ENCODE results near the gene GALNT2.

Gene GALNT2

GRCh38 chr1:230109066-230109465 is 42.0 kb downstream of the GALNT2 start:
- H4K12ac ChIP-seq (ENCODE audit: low read depth, low read length) = no peak overlapping the region
- H2AK5ac ChIP-seq (ENCODE audit: low read length) = peak overlapping the region; percentile 33
- peaks cover 4% of the 10 kb centered on the region for H3K9me3 ChIP-seq (ENCODE audit: insufficient read depth, low read depth, low read length)
- peak overlapping the region; percentile 58 for H4K91ac ChIP-seq (ENCODE audit: low read depth, low read length)
- no peak overlapping the region for H3K23ac ChIP-seq (ENCODE audit: low read length)
- peak overlapping the region; percentile 28 for H2BK12ac ChIP-seq (ENCODE audit: low read length)
- no peaks in the 10 kb centered on the region for H3K27me3 ChIP-seq (ENCODE audit: insufficient read depth, low read length)
- H3K4me2 ChIP-seq (ENCODE audit: low read length) = no peak overlapping the region
- no peak for DNase-seq
- peaks cover 0 to 6% of the 10 kb centered on the region in 2 experiments for H3K36me3 ChIP-seq (ENCODE audit: control insufficient read depth in 1 of 2, insufficient read depth in 2 of 2, low read length in 2 of 2)
- H4K8ac ChIP-seq (ENCODE audit: low read depth, low read length) = no peak overlapping the region
- peaks cover 11% of the 10 kb centered on the region for H3K79me2 ChIP-seq (ENCODE audit: control insufficient read depth, insufficient read depth, low read length, poor library complexity)
- H2BK120ac ChIP-seq (ENCODE audit: insufficient read depth, low read length, poor library complexity) = no peak overlapping the region
- peak overlapping the region; percentile 25 for H3K14ac ChIP-seq (ENCODE audit: low read length)
- WGBS (ENCODE audit: extremely low coverage, insufficient coverage, insufficient read length) = no CpG with 5 or more reads among the region's 11 CpGs
- no peak overlapping the region for H2BK5ac ChIP-seq (ENCODE audit: low read depth, low read length, poor library complexity)
- H3K9ac ChIP-seq (ENCODE audit: low read length) = no peak overlapping the region
- H3K4ac ChIP-seq (ENCODE audit: low read depth, low read length) = peak overlapping the region; percentile 8
- H3K27ac ChIP-seq (ENCODE audit: low read depth, low read length) = peak overlapping the region; percentile 26
- H3K18ac ChIP-seq (ENCODE audit: low read length) = peak overlapping the region; percentile 56
- H3K4me1 ChIP-seq (ENCODE audit: control insufficient read depth in 1 of 2, insufficient read depth in 2 of 2, low read length in 2 of 2) = peaks cover 56 to 73% of the 10 kb centered on the region in 2 experiments
- peaks cover 17% of the 10 kb centered on the region for H3K79me1 ChIP-seq (ENCODE audit: low read length)
- no peak overlapping the region for H3K4me3 ChIP-seq (ENCODE audit: low read depth, low read length)
- no peak overlapping the region for H2AFZ ChIP-seq (ENCODE audit: insufficient read depth, low read length, poor library complexity)

DNA sequence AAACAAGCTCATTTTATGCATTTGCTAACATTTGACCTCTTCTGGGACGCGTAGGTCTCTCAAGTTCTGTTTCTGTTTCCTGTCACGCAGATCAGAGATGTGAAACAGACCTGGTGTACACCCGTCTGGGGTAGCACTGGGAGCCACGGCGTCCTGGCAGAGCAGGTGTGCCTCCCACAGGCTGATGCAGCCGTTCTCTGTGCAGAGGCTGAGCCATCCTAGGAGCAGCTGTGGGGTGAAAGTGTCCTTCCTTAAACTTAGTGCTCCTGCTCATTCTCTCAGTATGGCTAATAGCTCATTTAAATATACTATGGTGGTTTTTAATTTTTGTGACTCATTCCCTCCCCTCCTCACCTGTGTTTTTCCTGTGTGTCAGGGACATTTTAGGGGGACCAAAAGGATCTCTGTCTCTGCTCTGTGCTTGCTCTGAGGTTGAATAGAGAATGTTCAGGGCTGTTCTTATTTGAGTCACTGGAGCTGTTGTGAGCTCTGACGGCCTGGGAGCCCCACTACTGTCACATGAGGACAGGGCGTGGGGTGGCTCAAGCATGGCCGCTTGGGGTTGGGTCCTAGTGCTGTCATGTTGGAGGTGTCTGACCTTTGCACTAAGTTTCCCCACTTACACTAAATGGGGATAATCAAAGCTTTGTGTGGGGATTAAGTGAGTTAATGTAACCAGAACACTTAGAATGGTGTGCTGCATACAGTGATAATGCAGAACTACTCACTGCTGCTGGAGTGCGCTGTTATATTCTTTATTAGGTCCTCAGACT is 43.0 kb downstream of the GALNT2 start:
- Histone ChIP-seq H2BK5ac (ENCODE audit: low read depth, low read length, poor library complexity) (no peak overlapping the region), H3K23ac (ENCODE audit: low read length) (no peak overlapping the region), H3K9ac (ENCODE audit: low read length) (no peak overlapping the region), H3K36me3 (ENCODE audit: control insufficient read depth in 1 of 2, insufficient read depth in 2 of 2, low read length in 2 of 2) (peaks cover 3 to 10% of the 10 kb centered on the region in 2 experiments), H2AFZ (ENCODE audit: insufficient read depth, low read length, poor library complexity) (no peak overlapping the region), H3K4me2 (ENCODE audit: low read length) (no peak overlapping the region), H3K4ac (ENCODE audit: low read depth, low read length) (peak overlapping the region; percentile 24), H3K79me2 (ENCODE audit: control insufficient read depth, insufficient read depth, low read length, poor library complexity) (peaks cover 11% of the 10 kb centered on the region), H3K9me3 (ENCODE audit: insufficient read depth, low read depth, low read length) (peaks cover 4% of the 10 kb centered on the region), H3K18ac (ENCODE audit: low read length) (no peak overlapping the region), H2BK120ac (ENCODE audit: insufficient read depth, low read length, poor library complexity) (no peak overlapping the region), H4K91ac (ENCODE audit: low read depth, low read length) (no peak overlapping the region), H4K8ac (ENCODE audit: low read depth, low read length) (no peak overlapping the region), H3K14ac (ENCODE audit: low read length) (no peak overlapping the region), H3K27me3 (ENCODE audit: insufficient read depth, low read length) (no peaks in the 10 kb centered on the region), H2AK5ac (ENCODE audit: low read length) (no peak overlapping the region), H3K4me3 (ENCODE audit: low read depth, low read length) (no peak overlapping the region), H4K12ac (ENCODE audit: low read depth, low read length) (no peak overlapping the region), H3K79me1 (ENCODE audit: low read length) (peaks cover 15% of the 10 kb centered on the region), H2BK12ac (ENCODE audit: low read length) (peak overlapping the region; percentile 34), H3K27ac (ENCODE audit: low read depth, low read length) (peak overlapping the region; percentile 30), H3K4me1 (ENCODE audit: control insufficient read depth in 1 of 2, insufficient read depth in 2 of 2, low read length in 2 of 2) (peaks cover 47 to 68% of the 10 kb centered on the region in 2 experiments)
- DNase-seq = no peak
- WGBS (ENCODE audit: extremely low coverage, insufficient coverage, insufficient read length) = no CpG with 5 or more reads among the region's 11 CpGs

DNA sequence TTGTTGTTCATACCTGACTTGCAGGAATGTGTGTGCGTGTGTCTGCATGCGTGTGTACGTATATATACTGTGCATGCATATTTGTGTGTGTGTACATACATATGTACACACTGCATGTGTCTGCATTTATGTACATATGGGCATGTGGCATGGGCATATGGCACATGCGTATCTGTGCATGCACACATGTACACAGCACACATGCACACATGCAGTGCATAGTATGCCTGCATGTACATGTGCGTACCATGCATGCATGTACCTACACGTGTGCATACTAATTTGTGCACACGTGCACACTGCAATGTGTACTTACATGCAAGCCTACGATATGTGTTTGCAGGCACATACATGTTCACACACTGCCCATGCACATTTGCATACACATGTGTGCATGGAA is 43.9 kb downstream of the GALNT2 start:
- no peaks in the 10 kb centered on the region for H3K27me3 ChIP-seq (ENCODE audit: insufficient read depth, low read length)
- H3K9me3 ChIP-seq (ENCODE audit: insufficient read depth, low read depth, low read length) = peaks cover 4% of the 10 kb centered on the region
- H3K27ac ChIP-seq (ENCODE audit: low read depth, low read length) = no peak overlapping the region
- H4K12ac ChIP-seq (ENCODE audit: low read depth, low read length) = no peak overlapping the region
- H3K36me3 ChIP-seq (ENCODE audit: control insufficient read depth in 1 of 2, insufficient read depth in 2 of 2, low read length in 2 of 2) = peaks cover 3 to 10% of the 10 kb centered on the region in 2 experiments
- H2BK12ac ChIP-seq (ENCODE audit: low read length) = no peak overlapping the region
- H4K8ac ChIP-seq (ENCODE audit: low read depth, low read length) = no peak overlapping the region
- no peak overlapping the region for H3K4ac ChIP-seq (ENCODE audit: low read depth, low read length)
- peaks cover 11% of the 10 kb centered on the region for H3K79me1 ChIP-seq (ENCODE audit: low read length)
- no peak overlapping the region for H3K4me2 ChIP-seq (ENCODE audit: low read length)
- no peak for DNase-seq
- H4K91ac ChIP-seq (ENCODE audit: low read depth, low read length) = no peak overlapping the region
- H3K23ac ChIP-seq (ENCODE audit: low read length) = peak overlapping the region; percentile 100
- H2AK5ac ChIP-seq (ENCODE audit: low read length) = no peak overlapping the region
- H3K4me1 ChIP-seq (ENCODE audit: control insufficient read depth in 1 of 2, insufficient read depth in 2 of 2, low read length in 2 of 2) = peaks cover 39 to 59% of the 10 kb centered on the region in 2 experiments
- H2BK5ac ChIP-seq (ENCODE audit: low read depth, low read length, poor library complexity) = no peak overlapping the region
- H3K18ac ChIP-seq (ENCODE audit: low read length) = peak overlapping the region; percentile 4
- H3K9ac ChIP-seq (ENCODE audit: low read length) = peak overlapping the region; percentile 51
- H2AFZ ChIP-seq (ENCODE audit: insufficient read depth, low read length, poor library complexity) = no peak overlapping the region
- no CpG with 5 or more reads among the region's 8 CpGs for WGBS (ENCODE audit: extremely low coverage, insufficient coverage, insufficient read length)
- peaks cover 8% of the 10 kb centered on the region for H3K79me2 ChIP-seq (ENCODE audit: control insufficient read depth, insufficient read depth, low read length, poor library complexity)
- H2BK120ac ChIP-seq (ENCODE audit: insufficient read depth, low read length, poor library complexity) = no peak overlapping the region
- H3K14ac ChIP-seq (ENCODE audit: low read length) = no peak overlapping the region
- peak overlapping the region; percentile 35 for H3K4me3 ChIP-seq (ENCODE audit: low read depth, low read length)

- no peak overlapping the region for H3K27ac ChIP-seq (ENCODE audit: low read depth, low read length)
- peaks cover 3 to 10% of the 10 kb centered on the region in 2 experiments for H3K36me3 ChIP-seq (ENCODE audit: control insufficient read depth in 1 of 2, insufficient read depth in 2 of 2, low read length in 2 of 2)
- H2BK120ac ChIP-seq (ENCODE audit: insufficient read depth, low read length, poor library complexity) = no peak overlapping the region
- H3K4me1 ChIP-seq (ENCODE audit: control insufficient read depth in 1 of 2, insufficient read depth in 2 of 2, low read length in 2 of 2) = peaks cover 33 to 47% of the 10 kb centered on the region in 2 experiments
- no peak overlapping the region for H4K12ac ChIP-seq (ENCODE audit: low read depth, low read length)
- H3K18ac ChIP-seq (ENCODE audit: low read length) = peak overlapping the region; percentile 6
- no peaks in the 10 kb centered on the region for H3K27me3 ChIP-seq (ENCODE audit: insufficient read depth, low read length)
- H3K9me3 ChIP-seq (ENCODE audit: insufficient read depth, low read depth, low read length) = peaks cover 4% of the 10 kb centered on the region
- H2AFZ ChIP-seq (ENCODE audit: insufficient read depth, low read length, poor library complexity) = no peak overlapping the region
- WGBS (ENCODE audit: extremely low coverage, insufficient coverage, insufficient read length) = no CpG with 5 or more reads among the region's 7 CpGs
- peak overlapping the region; percentile 12 for H4K8ac ChIP-seq (ENCODE audit: low read depth, low read length)
- H4K91ac ChIP-seq (ENCODE audit: low read depth, low read length) = no peak overlapping the region
- peaks cover 10% of the 10 kb centered on the region for H3K79me1 ChIP-seq (ENCODE audit: low read length)
- H3K79me2 ChIP-seq (ENCODE audit: control insufficient read depth, insufficient read depth, low read length, poor library complexity) = peaks cover 8% of the 10 kb centered on the region
- no peak overlapping the region for H3K9ac ChIP-seq (ENCODE audit: low read length)
- H2BK12ac ChIP-seq (ENCODE audit: low read length) = no peak overlapping the region
- H2AK5ac ChIP-seq (ENCODE audit: low read length) = no peak overlapping the region
- no peak overlapping the region for H3K4me3 ChIP-seq (ENCODE audit: low read depth, low read length)
- no peak overlapping the region for H3K4me2 ChIP-seq (ENCODE audit: low read length)
- DNase-seq = no peak
- no peak overlapping the region for H3K23ac ChIP-seq (ENCODE audit: low read length)
- H3K4ac ChIP-seq (ENCODE audit: low read depth, low read length) = no peak overlapping the region
- no peak overlapping the region for H3K14ac ChIP-seq (ENCODE audit: low read length)
- H2BK5ac ChIP-seq (ENCODE audit: low read depth, low read length, poor library complexity) = no peak overlapping the region
These were observed 45.2 kb downstream of the GALNT2 start for GRCh38 chr1:230112131-230112701.

Measured in trophoblast cell (in vitro differentiated cells and primary cell).